HepG2 (cell line): ENCODE results near the gene PPCS. TPM values are rescaled to one million over a fixed set of nuclear protein-coding genes. Genes with fewer than 3 reads are reported as not detected.

ENCODE experiments used
- ATAC-seq: fragments of 200-7000 bp; cut with Tn5 transposase; 3 replicates; pipeline ENCODE4 v1.9.1; 2020; ENCODE audit warnings: mild to moderate bottlenecking, moderate library complexity
- BruUV-seq: library from RNA; stranded (reverse); fragments of 400-500 nt; replicated peaks from 2 replicates; lab custom pipeline; 2021; lab: Mats Ljungman, UMichigan
- CTCF ChIA-PET: fragments of 300-600 bp; formaldehyde crosslinking; extraction: SDS; loops from one replicate; lab custom pipeline; 2021; ENCODE audit warnings: low total read pairs, inconsistent platforms, low intra/inter-chr PET ratio; lab: Yijun Ruan, JAX
- POLR2A ChIA-PET: fragments of 350-600 bp; sonication (Branson Sonifier 250); formaldehyde crosslinking; loops from one replicate; lab custom pipeline; 2020; ENCODE audit warnings: antibody characterized with exemption, inconsistent platforms; lab: Yijun Ruan, JAX
- DNase-seq: peaks from one replicate; pipeline ENCODE4 v3.0.0-alpha.2; 2015; ENCODE audit warnings: low spot score
- FAIRE-seq: peaks from 3 replicates; lab custom pipeline; 2011; peaks lifted over from hg19 to GRCh38; lab: Jason Lieb, UNC
- H2AFZ ChIP-seq: one replicate; pipeline ENCODE4 v1.6.1; 2011; ENCODE audit warnings: low read length, inconsistent platforms
- H3K27ac ChIP-seq: fragments of 300-600 bp; 3 replicates; pipeline ENCODE4 v1.8.0; 2011; ENCODE audit warnings: mixed run types, mild to moderate bottlenecking, mixed read lengths, low read length, inconsistent platforms; ENCODE audit not compliant: insufficient read depth; ENCODE audit errors: extremely low read length
- H3K27me3 ChIP-seq, 2 experiments: fragments of 200-600 bp in 1 of 2; 2 replicates in 1 of 2; 3 replicates in 1 of 2; pipeline versions ENCODE4 v1.6.0 to v1.8.0; 2011; ENCODE audit warnings: low read length in 2 of 2, mild to moderate bottlenecking in 2 of 2, moderate library complexity in 2 of 2, inconsistent platforms in 1 of 2; ENCODE audit not compliant: insufficient read depth in 2 of 2, control insufficient read depth in 1 of 2
- H3K36me3 ChIP-seq, 2 experiments: fragments of 200-600 bp in 1 of 2; replicated peaks in 1 of 2; 2 replicates in 1 of 2; 3 replicates in 1 of 2; pipeline versions ENCODE4 v1.5.1 to v1.8.0; 2011; ENCODE audit warnings: low read length in 2 of 2, inconsistent platforms in 1 of 2; ENCODE audit not compliant: insufficient read depth in 2 of 2, control insufficient read depth in 1 of 2
- H3K4me1 ChIP-seq: 2 replicates; pipeline ENCODE4 v1.5.1; 2012; ENCODE audit warnings: low read length, inconsistent platforms; ENCODE audit not compliant: insufficient read depth
- H3K4me2 ChIP-seq: 2 replicates; pipeline ENCODE4 v1.6.0; 2011; ENCODE audit warnings: low read depth, low read length, inconsistent platforms
- H3K4me3 ChIP-seq, 3 experiments: fragments of 200-600 bp in 1 of 3; sonication (generic), shearing (Covaris generic) in 1 of 3; replicated peaks in 1 of 3; 2 replicates each; pipeline ENCODE4 v1.5.1; 2011 to 2016; ENCODE audit warnings: low read length in 3 of 3, inconsistent platforms in 2 of 3, low read depth in 2 of 3, mild to moderate bottlenecking in 2 of 3, control low read depth in 1 of 3, mixed read lengths in 1 of 3; ENCODE audit not compliant: insufficient read depth in 1 of 3
- H3K79me2 ChIP-seq: one replicate; pipeline ENCODE4 v1.6.1; 2011; ENCODE audit warnings: low read length, inconsistent platforms; ENCODE audit not compliant: insufficient read depth
- H3K9ac ChIP-seq: 2 replicates; pipeline ENCODE4 v1.6.0; 2011; ENCODE audit warnings: mild to moderate bottlenecking, low read depth, low read length, inconsistent platforms; ENCODE audit not compliant: insufficient read depth
- H3K9me3 ChIP-seq: 2 replicates; pipeline ENCODE4 v1.5.1; 2012; ENCODE audit warnings: mild to moderate bottlenecking, low read length
- H4K20me1 ChIP-seq: 2 replicates; pipeline ENCODE4 v1.6.0; 2011; ENCODE audit warnings: inconsistent platforms, mild to moderate bottlenecking, low read length, moderate library complexity; ENCODE audit not compliant: insufficient read depth
- FOXK2 ChIP-seq: fragments of 450-650 bp; IDR thresholded peaks from 2 replicates; pipeline ENCODE4 v1.6.1; 2016
- HDAC2 ChIP-seq: sonication (generic); formaldehyde crosslinking; IDR thresholded peaks from 2 replicates; pipeline ENCODE4 v1.4.0; 2020; ENCODE audit warnings: missing genetic modification reagents
- SP4 ChIP-seq: sonication (generic); formaldehyde crosslinking; IDR thresholded peaks from 2 replicates; pipeline ENCODE4 v1.8.1; 2023; ENCODE audit warnings: mild to moderate bottlenecking, missing genetic modification reagents
- TRIM22 ChIP-seq: fragments of 450-650 bp; IDR thresholded peaks from 2 replicates; pipeline ENCODE4 v1.6.1; 2017
- ZBTB42 ChIP-seq: sonication (generic); formaldehyde crosslinking; IDR thresholded peaks from 2 replicates; pipeline ENCODE4 v1.5.0; 2020; ENCODE audit warnings: mild to moderate bottlenecking, missing genetic modification reagents
- ZBTB7A ChIP-seq: sonication (generic); formaldehyde crosslinking; IDR thresholded peaks from 2 replicates; pipeline ENCODE4 v1.8.0; 2022; ENCODE audit warnings: mild to moderate bottlenecking, missing genetic modification reagents
- ZNF18 ChIP-seq: sonication (generic); formaldehyde crosslinking; IDR thresholded peaks from 2 replicates; pipeline ENCODE4 v1.8.0; 2022; ENCODE audit warnings: mild to moderate bottlenecking, missing genetic modification reagents; ENCODE audit not compliant: insufficient replicate concordance
- ZNF563 ChIP-seq: sonication (generic); formaldehyde crosslinking; IDR thresholded peaks from 2 replicates; pipeline ENCODE4 v1.8.0; 2022; ENCODE audit warnings: mild to moderate bottlenecking, moderate library complexity, missing genetic modification reagents
- ZNF572 ChIP-seq: sonication (generic); formaldehyde crosslinking; IDR thresholded peaks from 2 replicates; pipeline ENCODE4 v1.5.1; 2020; ENCODE audit warnings: mild to moderate bottlenecking, missing genetic modification reagents
- ZNF678 ChIP-seq: sonication (generic); formaldehyde crosslinking; IDR thresholded peaks from 2 replicates; pipeline ENCODE4 v1.4.0; 2020; ENCODE audit warnings: mild to moderate bottlenecking, missing genetic modification reagents
- WGBS: methylation state at CpG from one replicate; pipeline ENCODE4 v1.1.6; 2017; ENCODE audit warnings: low lambda C conversion rate; 5-methylcytosine and 5-hydroxymethylcytosine counted together
- in situ Hi-C: cut with HindIII; loops from 2 replicates; pipeline ENCODE4 v1.10.0; 2017; ENCODE audit warnings: low pct_unique_long_range_greater_than_20kb; ENCODE audit not compliant: extremely low pct_ligation_motif_present
- intact Hi-C: fragments of 100-400 bp; cut with micrococcal nuclease; formaldehyde crosslinking; loops from one replicate; pipeline ENCODE4 v1.10.0; 2022; ENCODE audit not compliant: unreplicated experiment
- polyA plus RNA-seq, 8 experiments: library from polyadenylated mRNA; depleted of rRNA in 3 of 8; stranded (reverse) in 7 of 8; unstranded in 1 of 8; fragments of >200 nt; fragmentation: Illumina TruSeq in 4 of 8; extraction: Trizol in 4 of 8; gene quantifications; 2 replicates each; pipeline versions ENCODE4 v1.2.1 to v1.2.3, GENCODE V29; 2011 to 2016; ENCODE audit warnings: low read depth in 4 of 8, missing spikeins in 1 of 8, mixed read lengths in 1 of 8; ENCODE audit not compliant: insufficient read depth in 1 of 8
- total RNA-seq, 5 experiments: library from RNA; depleted of rRNA; stranded (reverse); fragments of >200 nt; fragmentation: Illumina TruSeq; extraction: Trizol; gene quantifications; 2 replicates each; pipeline ENCODE4 v1.2.3, GENCODE V29; 2016; ENCODE audit warnings: low read depth in 1 of 5
- TF ChIP-seq, protein P1 (sequence below): sonication (generic); formaldehyde crosslinking; conservative IDR thresholded peaks from 2 replicates; pipeline ENCODE4 v1.8.1; 2023; ENCODE audit warnings: missing genetic modification reagents

PPCS gene
- total and polyA plus RNA-seq, 2 of the 13 experiments (the other 11 are each of a cell fraction or from before 2014, with no cell fraction given): 13.4 to 38.9 TPM

- CTCF ChIA-PET: no interaction called here
- Histone ChIP-seq H3K4me2 (no peak overlapping the region), H3K4me1 (no peaks in the 10 kb centered on the region), H4K20me1 (no peaks in the 10 kb centered on the region), H3K9ac (no peak overlapping the region), H3K27ac (no peak overlapping the region), H3K9me3 (no peaks in the 10 kb centered on the region), H3K27me3 (no peaks in the 10 kb centered on the region), H3K36me3 (no peaks in the 10 kb centered on the region; a peak in 1 of 5 replicates), H2AFZ (no peak overlapping the region), H3K79me2 (no peaks in the 10 kb centered on the region), H3K4me3 (no peak overlapping the region)
- DNase-seq: no peak
- FAIRE-seq: no peak
- in situ Hi-C loops (no loop called here), intact Hi-C loops (no loop called here)
- BruUV-seq: no TSS peak
- POLR2A ChIA-PET: no interaction called here
- WGBS: 70% methylated on average over 16 of the region's 17 CpGs
- TF ChIP-seq SP4 (CRISPR knock-in tag) (no peak), ZBTB42 (CRISPR knock-in tag) (no peak), HDAC2 (CRISPR knock-in tag) (no peak), ZNF563 (CRISPR knock-in tag) (no peak), ZNF18 (CRISPR knock-in tag) (no peak), TRIM22 (no peak), ZNF678 (CRISPR knock-in tag) (no peak), ZNF572 (CRISPR knock-in tag) (no peak), ZBTB7A (CRISPR knock-in tag) (no peak), FOXK2 (no peak)
- TF ChIP-seq, protein P1, sequence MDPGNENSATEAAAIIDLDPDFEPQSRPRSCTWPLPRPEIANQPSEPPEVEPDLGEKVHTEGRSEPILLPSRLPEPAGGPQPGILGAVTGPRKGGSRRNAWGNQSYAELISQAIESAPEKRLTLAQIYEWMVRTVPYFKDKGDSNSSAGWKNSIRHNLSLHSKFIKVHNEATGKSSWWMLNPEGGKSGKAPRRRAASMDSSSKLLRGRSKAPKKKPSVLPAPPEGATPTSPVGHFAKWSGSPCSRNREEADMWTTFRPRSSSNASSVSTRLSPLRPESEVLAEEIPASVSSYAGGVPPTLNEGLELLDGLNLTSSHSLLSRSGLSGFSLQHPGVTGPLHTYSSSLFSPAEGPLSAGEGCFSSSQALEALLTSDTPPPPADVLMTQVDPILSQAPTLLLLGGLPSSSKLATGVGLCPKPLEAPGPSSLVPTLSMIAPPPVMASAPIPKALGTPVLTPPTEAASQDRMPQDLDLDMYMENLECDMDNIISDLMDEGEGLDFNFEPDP: no peak
- ATAC-seq: no peak
These were observed 41.5 kb upstream of the PPCS start for GRCh38 chr1:42414551-42415496.
